Hepatocyte (in vitro differentiated cells): ENCODE data around the gene EFNA4.

Experiments
- CTCF ChIP-seq: fragments of 200-600 bp; sonication (generic); IDR thresholded peaks from 2 replicates; pipeline ENCODE4 v1.5.1; 2016; ENCODE audit warnings: antibody characterized with exemption, mild to moderate bottlenecking; ENCODE audit not compliant: poor library complexity
- EZH2 ChIP-seq: fragments of 200-600 bp; sonication (generic); IDR thresholded peaks from 2 replicates; pipeline ENCODE4 v1.6.1; 2016; ENCODE audit warnings: antibody characterized with exemption, mild to moderate bottlenecking, borderline replicate concordance

GRCh38 chr1:155017946-155018316 lies 45.6 kb upstream of the EFNA4 start:
- TF ChIP-seq CTCF (no peak), EZH2 (no peak)
